ENCODE data around the gene GNLY. TPM values are rescaled to one million over a fixed set of nuclear protein-coding genes. Genes with fewer than 3 reads are reported as not detected.

Gene GNLY
- total RNA-seq, 1 donor from 2014 or later, result 3.2 TPM

- no peak for DNase-seq (ENCODE audit: extremely low spot score in 2 of 2)
- Histone ChIP-seq H3K27me3 (no peaks in the 10 kb centered on the region), H3K36me3 (no peaks in the 10 kb centered on the region), H3K4me3 (no peak overlapping the region), H3K27ac (no peak overlapping the region), H3K4me1 (peaks cover 6% of the 10 kb centered on the region), H3K9me3 (no peaks in the 10 kb centered on the region)
- intact Hi-C loops (cut with DNase I), result no loop called here
- TF ChIP-seq CTCF (IDR thresholded peaks at IDR 0.05) (no peak), POLR2A (IDR thresholded peaks at IDR 0.05) (no peak), POLR2AphosphoS5 (IDR thresholded peaks at IDR 0.05; ENCODE audit: insufficient read depth in 1 of 2, low read depth in 1 of 2) (no peak)
Observed at GRCh38 chr2:85673716-85674375, 20.3 kb upstream of the GNLY start.

- no peak for DNase-seq (ENCODE audit: extremely low spot score in 2 of 2)
- no peaks in the 10 kb centered on the region for H3K27me3 ChIP-seq
- intact Hi-C loops (cut with DNase I), result no loop called here
- TF ChIP-seq CTCF (IDR thresholded peaks at IDR 0.05) (no peak), POLR2A (IDR thresholded peaks at IDR 0.05) (no peak), POLR2AphosphoS5 (IDR thresholded peaks at IDR 0.05; ENCODE audit: insufficient read depth in 1 of 2, low read depth in 1 of 2) (no peak)
- no peaks in the 10 kb centered on the region for H3K9me3 ChIP-seq
- H3K4me3 ChIP-seq, result no peak overlapping the region
- peaks cover 11% of the 10 kb centered on the region for H3K4me1 ChIP-seq
- H3K27ac ChIP-seq, result no peak overlapping the region
- H3K36me3 ChIP-seq, result no peaks in the 10 kb centered on the region
Observed at GRCh38 chr2:85674417-85674816, 19.7 kb upstream of the GNLY start.

GRCh38 chr2:85675427-85675826 lies 18.7 kb upstream of the GNLY start:
- no peak for TF ChIP-seq POLR2AphosphoS5 (IDR thresholded peaks at IDR 0.05; ENCODE audit: insufficient read depth in 1 of 2, low read depth in 1 of 2)
- TF ChIP-seq CTCF (IDR thresholded peaks at IDR 0.05), result no peak
- TF ChIP-seq POLR2A (IDR thresholded peaks at IDR 0.05), result no peak
- Histone ChIP-seq H3K27ac (no peak overlapping the region), H3K4me1 (peaks cover 12% of the 10 kb centered on the region), H3K27me3 (no peaks in the 10 kb centered on the region), H3K4me3 (no peak overlapping the region), H3K9me3 (no peaks in the 10 kb centered on the region), H3K36me3 (no peaks in the 10 kb centered on the region)
- DNase-seq (ENCODE audit: extremely low spot score in 2 of 2), result no peak
- intact Hi-C loops (cut with DNase I), result no loop called here

DNA sequence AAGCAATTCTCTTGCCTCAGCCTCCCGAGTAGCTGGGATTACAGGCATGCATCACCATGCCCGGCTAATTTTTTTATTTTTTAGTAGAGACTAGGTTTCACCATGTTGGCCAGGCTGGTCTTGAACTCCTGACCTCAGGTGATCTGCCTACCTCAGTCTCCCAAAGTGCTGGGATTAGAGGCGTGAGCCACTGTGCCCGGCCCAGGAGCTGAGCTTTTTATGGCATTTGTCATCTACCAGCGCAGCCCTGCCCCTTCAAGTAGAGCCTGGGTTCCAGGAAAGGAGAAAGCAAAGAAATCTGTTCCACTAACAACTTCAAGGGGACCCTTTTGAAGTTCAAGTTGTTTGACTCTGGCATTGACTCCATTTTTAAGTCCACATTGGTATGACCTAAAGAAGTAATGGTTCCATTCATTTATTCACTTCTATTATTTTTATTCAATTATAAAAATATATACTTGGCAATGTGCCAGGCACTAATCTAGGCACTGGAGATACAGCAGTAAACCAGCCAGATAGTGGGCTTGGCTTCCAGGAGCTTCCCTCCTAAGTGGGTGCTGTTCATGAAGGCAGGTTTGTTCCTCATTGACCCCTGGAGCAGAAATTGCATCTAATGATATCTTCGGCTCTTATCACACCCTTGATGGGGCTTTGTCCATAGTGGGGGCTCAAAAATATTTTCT lies 18.2 kb upstream of the GNLY start:
- H3K27me3 ChIP-seq, result no peaks in the 10 kb centered on the region
- DNase-seq (ENCODE audit: extremely low spot score in 2 of 2), result no peak
- no peak overlapping the region for H3K27ac ChIP-seq
- intact Hi-C loops (cut with DNase I), result no loop called here
- H3K36me3 ChIP-seq, result no peaks in the 10 kb centered on the region
- H3K4me3 ChIP-seq, result no peak overlapping the region
- peaks cover 12% of the 10 kb centered on the region for H3K4me1 ChIP-seq
- TF ChIP-seq POLR2A (IDR thresholded peaks at IDR 0.05), result no peak
- no peak for TF ChIP-seq POLR2AphosphoS5 (IDR thresholded peaks at IDR 0.05; ENCODE audit: insufficient read depth in 1 of 2, low read depth in 1 of 2)
- no peak for TF ChIP-seq CTCF (IDR thresholded peaks at IDR 0.05)
- no peaks in the 10 kb centered on the region for H3K9me3 ChIP-seq

DNA sequence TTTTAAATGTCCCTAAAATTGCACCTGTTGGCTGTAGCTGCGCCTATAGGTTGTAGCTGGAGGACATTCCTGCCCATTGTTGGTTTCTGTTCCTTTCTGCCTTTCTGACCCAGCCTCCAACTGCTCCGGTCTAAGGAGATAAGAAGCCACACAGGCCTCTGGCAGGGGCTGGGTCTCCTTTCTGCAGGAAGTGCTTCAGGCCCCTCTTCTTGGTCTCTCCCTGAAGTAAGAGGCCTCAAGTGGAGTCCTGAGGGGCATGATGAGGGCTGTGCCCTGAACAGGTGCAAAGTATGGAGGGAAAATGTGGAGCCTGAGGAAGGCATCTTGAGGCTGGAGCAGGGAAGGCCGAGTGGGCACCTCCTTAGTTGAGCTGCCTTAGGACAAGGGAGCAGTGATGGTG lies 15.8 kb upstream of the GNLY start:
- Histone ChIP-seq H3K4me3 (no peak overlapping the region), H3K27ac (no peak overlapping the region), H3K9me3 (no peaks in the 10 kb centered on the region), H3K4me1 (peaks cover 12% of the 10 kb centered on the region), H3K36me3 (no peaks in the 10 kb centered on the region), H3K27me3 (no peaks in the 10 kb centered on the region)
- intact Hi-C loops (cut with DNase I), result no loop called here
- DNase-seq (ENCODE audit: extremely low spot score in 2 of 2), result no peak
- TF ChIP-seq POLR2A (IDR thresholded peaks at IDR 0.05), result no peak
- no peak for TF ChIP-seq POLR2AphosphoS5 (IDR thresholded peaks at IDR 0.05; ENCODE audit: insufficient read depth in 1 of 2, low read depth in 1 of 2)
- TF ChIP-seq CTCF (IDR thresholded peaks at IDR 0.05), result no peak

All from vagina (tissue), 2 donors.